GM10266 (cell line): ENCODE results near the gene TRH.
"Not testable (repeated sequence)": the region's sequence is repeated elsewhere in the genome, so short reads cannot be mapped to it uniquely, and the experiment has no call there.

Experiments
- DNase-seq: peaks from one replicate; pipeline ENCODE4 v3.0.0; 2012; ENCODE audit errors: extremely low spot score
- CTCF ChIP-seq: IDR thresholded peaks from 2 replicates; pipeline ENCODE4 v1.5.1; 2012; ENCODE audit warnings: mild to moderate bottlenecking, low read depth; ENCODE audit not compliant: control insufficient read depth, insufficient read depth; ENCODE audit errors: missing control alignments

The TRH gene

GRCh38 chr3:129985113-129985512, 10.6 kb downstream of the TRH start:
- no peak for DNase-seq
- TF ChIP-seq CTCF, result no peak

GRCh38 chr3:129988429-129988828, 13.9 kb downstream of the TRH start:
- no peak for TF ChIP-seq CTCF
- no peak for DNase-seq

- TF ChIP-seq CTCF, result no peak
- DNase-seq, result no peak
Observed at GRCh38 chr3:129989414-129989813, 14.9 kb downstream of the TRH start.

- no peak for TF ChIP-seq CTCF
- DNase-seq, result no peak
Observed at GRCh38 chr3:129992781-129993180, 18.3 kb downstream of the TRH start.

GRCh38 chr3:129994883-129995559, 20.5 kb downstream of the TRH start:
- DNase-seq, result no peak
- TF ChIP-seq CTCF, result no peak

GRCh38 chr3:129996073-129996472, 21.6 kb downstream of the TRH start:
- no peak for DNase-seq
- TF ChIP-seq CTCF, result no peak

- DNase-seq, result not testable (repeated sequence)
Observed at GRCh38 chr3:129999176-129999575, 24.7 kb downstream of the TRH start.
